GM19463 (cell line): ENCODE data around the gene UAP1L1.
A peak's percentile ranks its signal among the peaks of the same experiment; 100 is the strongest.

ENCODE experiments used
- ATAC-seq: cut with Tn5 transposase; IDR thresholded peaks from one replicate; pipeline ENCODE4 v1.9.1; 2021; ENCODE audit warnings: mild to moderate bottlenecking, moderate library complexity; ENCODE audit not compliant: unreplicated experiment

The UAP1L1 gene

DNA sequence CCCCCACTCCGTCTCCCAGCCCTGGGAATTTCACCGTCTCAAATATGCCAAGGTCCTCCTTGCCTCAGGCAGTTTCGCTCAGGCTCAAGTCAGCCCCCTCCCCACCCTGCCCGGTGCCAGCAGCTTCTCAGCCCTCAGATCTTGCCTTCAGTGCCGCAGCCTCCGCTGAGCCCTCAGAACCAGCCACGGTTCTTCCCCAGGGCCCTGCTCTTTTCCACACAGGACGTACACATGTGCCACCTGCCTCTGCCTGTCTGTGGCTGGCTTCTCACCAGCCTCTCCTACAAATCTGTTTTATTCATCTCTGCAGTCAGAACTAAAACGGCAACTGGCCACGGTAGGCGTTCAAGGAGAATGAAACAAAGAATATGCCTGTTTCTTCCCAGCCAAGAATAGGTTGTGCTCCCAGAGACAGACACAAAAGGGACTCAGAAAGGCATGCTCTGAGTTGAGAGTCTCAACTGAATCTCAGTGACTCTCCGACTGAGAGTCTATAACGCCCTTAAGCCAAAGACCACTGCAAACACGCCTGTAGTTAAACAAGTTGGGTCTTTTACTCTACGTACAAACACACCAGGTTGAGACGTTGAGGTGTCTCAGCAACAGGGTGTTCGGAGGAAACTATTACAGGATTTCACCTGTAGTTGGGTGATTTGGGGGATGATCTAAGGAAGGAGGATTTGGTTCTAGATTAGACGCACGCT lies 51.0 kb downstream of the UAP1L1 start:
- ATAC-seq, result no peak

DNA sequence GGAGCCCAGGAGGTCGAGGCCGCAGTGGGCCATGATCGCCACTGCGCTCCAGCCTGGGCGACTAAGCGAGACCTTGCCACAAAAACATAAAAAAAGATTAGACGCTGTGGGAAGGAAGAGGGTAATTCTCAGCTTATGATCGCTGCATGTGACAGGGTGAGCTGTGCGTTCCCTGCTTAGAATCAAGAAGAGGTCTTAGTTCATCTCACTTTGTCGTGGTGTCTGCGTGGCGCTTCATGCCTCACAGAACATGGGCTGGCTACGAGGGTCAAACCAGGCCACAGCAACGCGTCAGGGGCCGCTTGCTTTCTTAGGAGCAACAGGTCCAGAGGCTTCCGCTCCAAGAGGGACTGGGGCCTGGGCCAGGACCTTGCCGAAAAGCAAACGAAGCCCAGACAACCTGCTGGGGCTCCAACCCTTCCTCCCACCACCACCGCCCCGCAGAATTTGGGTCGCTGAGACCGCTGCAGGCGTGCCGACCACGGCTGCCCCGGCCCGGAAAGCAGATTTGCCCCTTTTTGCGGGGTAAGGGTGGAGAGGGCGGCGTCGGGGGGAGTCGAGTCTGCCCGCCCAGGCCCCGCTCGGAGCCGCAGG lies 51.6 kb downstream of the UAP1L1 start:
- ATAC-seq, result peak; percentile 5

DNA sequence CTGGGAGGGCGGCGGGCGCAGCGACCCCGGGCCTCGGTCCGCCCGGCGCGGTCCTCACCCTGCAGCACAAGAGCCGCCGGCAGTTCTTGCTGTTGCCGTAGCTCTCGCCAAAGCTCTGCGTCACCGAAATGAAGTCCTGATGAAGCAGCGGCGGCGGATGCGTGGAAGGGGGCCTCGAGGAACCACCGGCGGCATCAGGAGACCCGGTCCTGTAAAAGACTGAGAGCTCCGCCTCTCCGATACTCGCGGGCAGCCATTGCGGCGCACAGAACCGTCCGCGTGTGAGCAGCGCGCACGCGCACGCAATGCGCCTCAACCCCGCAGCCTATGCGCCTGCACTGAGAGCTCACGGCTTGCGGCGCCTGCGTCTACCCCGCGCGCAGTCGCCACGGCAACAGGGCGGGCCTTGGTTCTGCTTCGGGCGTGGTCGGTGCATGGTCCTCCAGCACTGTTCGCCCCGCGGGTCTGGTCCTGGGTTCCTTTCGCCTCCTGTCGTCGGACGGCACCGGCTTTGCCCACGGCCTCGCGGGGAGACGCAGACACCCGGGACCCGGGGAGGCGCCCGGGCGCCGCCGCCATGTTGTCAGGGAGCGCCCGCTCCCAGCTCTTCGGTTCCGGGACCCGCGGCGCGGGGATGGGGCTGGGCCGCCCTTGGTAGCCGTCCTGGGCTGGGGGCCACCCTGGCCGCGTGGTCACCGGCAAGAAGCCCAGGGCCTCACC lies 52.3 kb downstream of the UAP1L1 start:
- ATAC-seq, result peak; percentile 90

DNA sequence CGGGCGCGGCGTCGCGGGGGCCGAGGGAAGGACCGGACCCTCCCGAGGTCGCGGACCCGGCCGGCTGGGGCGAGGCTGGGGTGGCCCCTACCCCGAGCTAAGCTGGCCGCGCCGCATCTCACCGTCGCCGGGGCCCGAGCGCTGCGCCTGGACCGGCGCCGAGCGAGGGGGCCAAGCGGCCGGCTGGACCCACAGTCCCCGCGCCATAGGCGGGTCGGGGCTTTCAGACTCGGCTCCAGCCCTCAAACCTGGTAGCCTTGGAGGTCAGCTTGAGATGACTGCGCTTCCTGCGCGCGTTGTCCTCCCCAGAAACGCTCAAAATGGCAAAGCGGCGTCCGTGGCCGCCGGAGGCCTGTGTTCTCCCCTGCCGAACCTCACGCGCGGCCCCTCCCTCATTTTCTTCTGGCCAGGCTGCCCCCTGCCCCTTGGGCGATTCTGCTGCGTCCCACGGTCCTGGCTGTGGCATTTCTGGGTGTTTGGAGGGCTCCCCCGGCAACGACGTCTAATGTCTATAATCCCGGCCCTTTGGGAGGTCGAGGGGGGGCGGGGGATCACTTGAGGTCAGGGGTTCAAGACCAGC lies 52.9 kb downstream of the UAP1L1 start:
- peak; percentile 8 for ATAC-seq
